Cardiac fibroblast (primary cell): ENCODE results near the gene PRRT3.
"Not testable (repeated sequence)": the region's sequence is repeated elsewhere in the genome, so short reads cannot be mapped to it uniquely, and the experiment has no call there.

Experiments used
- DNase-seq, 2 donors: peaks; one replicate each; pipeline versions ENCODE4 v3.0.0 to v3.0.0-alpha.2; 2010; ENCODE audit warnings: low read depth in 2 of 2
- H3K4me3 ChIP-seq, 2 donors: replicated peaks in 1 of 2; 1 replicate in 1 of 2; 2 replicates in 1 of 2; pipeline ENCODE4 v1.5.1; 2011; ENCODE audit warnings: low read depth in 2 of 2, low read length in 2 of 2, mild to moderate bottlenecking in 2 of 2, moderate library complexity in 1 of 2
- TF ChIP-seq, protein P1 (sequence below): IDR thresholded peaks from one replicate; pipeline ENCODE4 v1.5.1; 2011; ENCODE audit warnings: low read depth, mild to moderate bottlenecking, low read length, inconsistent platforms

The PRRT3 gene

DNA sequence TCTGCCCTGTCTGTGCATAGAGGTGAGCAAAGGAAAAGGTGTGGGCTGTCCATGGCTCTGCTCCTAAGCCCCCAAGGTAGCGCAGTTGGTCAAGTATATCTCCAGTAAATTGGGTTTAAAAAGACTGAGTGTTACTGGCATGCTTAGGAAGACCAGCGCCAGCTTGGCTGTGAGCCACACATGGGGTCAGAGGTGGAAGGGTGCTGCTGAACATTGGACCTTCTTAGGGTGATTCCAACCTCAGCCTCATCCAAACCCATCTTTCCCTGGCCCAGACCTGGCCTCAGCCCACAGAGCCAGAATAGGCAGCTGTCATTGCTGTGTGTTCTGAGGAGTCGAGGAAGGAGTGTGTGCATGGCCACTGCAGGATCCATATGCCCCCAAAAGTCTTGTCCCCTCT, 43.9 kb downstream of the PRRT3 start:
- H3K4me3 ChIP-seq: no peak overlapping the region
- TF ChIP-seq, protein P1, sequence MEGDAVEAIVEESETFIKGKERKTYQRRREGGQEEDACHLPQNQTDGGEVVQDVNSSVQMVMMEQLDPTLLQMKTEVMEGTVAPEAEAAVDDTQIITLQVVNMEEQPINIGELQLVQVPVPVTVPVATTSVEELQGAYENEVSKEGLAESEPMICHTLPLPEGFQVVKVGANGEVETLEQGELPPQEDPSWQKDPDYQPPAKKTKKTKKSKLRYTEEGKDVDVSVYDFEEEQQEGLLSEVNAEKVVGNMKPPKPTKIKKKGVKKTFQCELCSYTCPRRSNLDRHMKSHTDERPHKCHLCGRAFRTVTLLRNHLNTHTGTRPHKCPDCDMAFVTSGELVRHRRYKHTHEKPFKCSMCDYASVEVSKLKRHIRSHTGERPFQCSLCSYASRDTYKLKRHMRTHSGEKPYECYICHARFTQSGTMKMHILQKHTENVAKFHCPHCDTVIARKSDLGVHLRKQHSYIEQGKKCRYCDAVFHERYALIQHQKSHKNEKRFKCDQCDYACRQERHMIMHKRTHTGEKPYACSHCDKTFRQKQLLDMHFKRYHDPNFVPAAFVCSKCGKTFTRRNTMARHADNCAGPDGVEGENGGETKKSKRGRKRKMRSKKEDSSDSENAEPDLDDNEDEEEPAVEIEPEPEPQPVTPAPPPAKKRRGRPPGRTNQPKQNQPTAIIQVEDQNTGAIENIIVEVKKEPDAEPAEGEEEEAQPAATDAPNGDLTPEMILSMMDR: no peak
- DNase-seq: no peak

DNA sequence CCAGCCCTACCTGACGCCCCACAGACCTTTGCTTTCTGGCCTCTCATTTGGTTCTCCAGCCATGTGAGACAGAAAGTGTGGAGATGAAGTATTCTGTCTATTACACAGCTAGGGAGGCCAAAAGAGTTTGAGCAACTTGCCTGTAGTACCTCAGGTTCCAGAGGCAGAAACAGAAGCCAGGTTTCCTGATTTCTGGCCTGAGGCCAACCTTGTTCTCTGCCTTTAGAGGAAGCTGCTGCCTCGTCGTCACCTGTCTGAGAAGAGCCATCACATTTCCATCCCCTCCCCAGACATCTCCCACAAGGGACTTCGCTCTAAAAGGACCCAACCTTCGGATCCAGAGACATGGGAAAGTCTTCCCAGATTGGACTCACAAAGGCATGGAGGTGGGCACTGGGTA, 45.7 kb downstream of the PRRT3 start:
- DNase-seq: no peak
- TF ChIP-seq, protein P1: no peak

DNA sequence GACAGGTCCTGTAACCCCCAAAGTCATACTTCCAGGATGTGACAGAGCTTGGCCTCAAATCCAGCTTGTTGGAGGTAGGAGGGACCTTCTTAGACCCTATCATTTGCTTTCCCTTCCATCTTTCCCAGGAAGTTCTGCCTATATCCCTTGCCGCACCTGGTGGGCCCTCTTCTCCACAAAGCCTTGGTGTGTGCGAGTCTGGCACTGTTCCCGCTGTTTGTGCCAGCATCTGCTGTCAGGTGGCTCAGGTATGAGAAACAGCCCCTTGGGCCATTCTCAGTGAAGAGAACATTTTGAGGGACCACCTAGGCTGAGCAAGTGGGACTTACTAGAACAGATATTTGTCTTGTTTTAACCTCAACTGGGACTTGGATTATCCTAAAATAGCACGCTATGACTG, 48.3 kb downstream of the PRRT3 start:
- TF ChIP-seq, protein P1: no peak
- no peak overlapping the region for H3K4me3 ChIP-seq
- no peak for DNase-seq

More for the DNA sequence above, 45.7 kb downstream of the PRRT3 start:
- H3K4me3 ChIP-seq: no peak overlapping the region

DNA sequence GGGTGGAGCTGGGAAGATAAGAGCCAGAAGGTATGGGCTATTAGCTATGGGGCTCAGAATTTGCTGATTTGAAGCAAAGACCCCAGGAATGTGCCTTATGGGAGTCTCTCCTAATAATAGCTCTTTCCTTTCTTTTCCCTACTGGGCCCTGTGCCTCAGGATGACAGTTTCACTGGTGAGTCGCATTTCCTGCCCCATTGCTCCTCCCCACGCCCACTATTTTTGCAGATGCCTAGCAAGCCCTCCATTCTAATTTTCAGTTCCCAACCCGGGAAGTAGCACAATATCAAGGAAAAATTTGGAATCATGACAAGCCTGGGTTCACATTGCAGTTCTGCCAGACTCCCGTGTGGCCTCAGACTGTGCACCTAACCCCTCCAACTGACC, 49.0 kb downstream of the PRRT3 start:
- peak overlapping the region in 1 of 2 donors; percentile 22 for H3K4me3 ChIP-seq
- peak in 1 of 2 donors; percentile 44 for DNase-seq
- TF ChIP-seq, protein P1: no peak

DNA sequence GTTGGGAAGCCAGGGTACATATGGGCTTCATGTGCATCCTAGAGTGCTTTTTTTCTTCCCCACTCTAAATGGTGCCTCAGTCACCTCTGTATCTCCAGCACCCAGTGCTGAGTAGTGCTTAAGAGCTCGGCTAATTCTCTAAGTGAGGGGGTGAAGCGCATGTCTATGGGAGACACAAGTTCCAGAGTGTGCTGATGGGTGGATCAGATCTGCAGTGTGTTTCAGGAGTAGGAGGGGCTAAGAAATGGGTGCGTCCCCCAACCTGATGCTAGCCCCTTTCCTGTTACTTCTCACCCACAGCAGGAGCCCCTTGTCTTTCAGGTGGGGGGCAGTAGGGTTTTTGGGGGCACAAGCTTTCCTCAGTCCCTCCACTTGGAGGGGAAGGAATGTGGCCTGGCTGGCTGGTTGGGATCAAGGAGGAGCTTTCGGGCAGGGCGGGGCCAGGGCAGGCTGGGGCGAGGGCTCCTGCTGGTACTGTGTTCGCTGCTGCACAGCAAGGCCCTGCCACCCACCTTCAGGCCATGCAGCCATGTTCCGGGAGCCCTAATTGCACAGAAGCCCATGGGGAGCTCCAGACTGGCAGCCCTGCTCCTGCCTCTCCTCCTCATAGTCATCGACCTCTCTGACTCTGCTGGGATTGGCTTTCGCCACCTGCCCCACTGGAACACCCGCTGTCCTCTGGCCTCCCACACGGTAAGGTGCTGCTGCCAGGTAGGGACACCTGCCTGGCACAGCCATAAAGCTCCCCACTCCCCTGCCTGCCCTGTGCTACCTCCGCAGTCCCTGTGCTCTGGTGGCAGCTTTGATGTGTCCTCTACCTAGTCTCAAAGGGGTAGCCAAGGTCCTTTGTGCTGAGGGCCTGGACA, 49.6 kb downstream of the PRRT3 start, which contains the start of gene IL17RE:
IL17RE (plus strand) TSS at position 477 of the 866 bp plus-strand sequence; CDS start at position 562, 85 bp downstream.
- DNase-seq: no peak

DNA sequence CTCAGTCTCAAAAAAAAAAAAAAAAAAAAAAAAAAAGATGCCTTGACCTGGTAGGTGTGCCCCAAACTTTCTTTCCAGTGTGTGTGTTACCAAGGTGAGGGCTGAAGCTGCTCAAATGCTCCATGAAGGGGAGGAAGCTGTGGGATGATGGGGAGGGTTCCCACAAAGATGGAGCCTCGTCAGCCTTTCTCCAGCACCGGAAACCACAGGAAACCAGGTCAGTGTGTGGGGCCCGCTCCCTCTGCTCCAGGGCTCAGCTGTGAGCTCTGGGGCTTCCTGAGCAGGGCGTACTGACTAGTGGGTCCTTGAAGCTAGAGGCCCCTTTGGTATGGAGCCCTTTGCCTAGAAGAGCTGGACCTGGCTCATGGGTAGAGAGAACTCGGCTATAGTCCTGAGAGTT, 50.2 kb downstream of the PRRT3 start:
- H3K4me3 ChIP-seq: no peak overlapping the region
- TF ChIP-seq, protein P1: no peak
- no peak for DNase-seq

More for the DNA sequence above, 49.6 kb downstream of the PRRT3 start, which contains the start of gene IL17RE:
- TF ChIP-seq, protein P1: no peak
- H3K4me3 ChIP-seq: peak within 1 kb of the TSS in 1 of 2 donors; percentile 22

DNA sequence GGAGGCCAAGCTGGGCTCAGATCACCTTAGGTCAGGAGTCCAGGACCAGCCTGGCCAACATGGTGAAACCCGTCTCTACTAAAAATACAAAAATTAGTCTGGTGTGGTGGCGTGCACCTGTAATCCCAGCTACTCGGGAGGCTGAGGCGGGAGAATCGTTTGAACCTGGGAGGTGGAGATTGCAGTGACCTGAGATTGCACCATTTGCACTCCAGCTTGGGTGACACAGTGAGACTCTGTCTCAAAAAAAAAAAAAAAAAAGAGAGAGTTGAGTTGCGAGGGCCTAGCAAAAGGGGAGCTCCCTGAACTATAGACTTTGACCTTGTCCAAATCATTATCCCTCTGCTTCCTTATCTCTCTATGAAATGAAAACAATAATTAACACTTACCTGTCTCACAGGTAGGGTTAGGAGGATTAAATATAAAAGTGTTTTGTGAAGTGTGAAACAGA, 51.2 kb downstream of the PRRT3 start:
- not testable (repeated sequence) for H3K4me3 ChIP-seq, DNase-seq
